Stimulated activated naive B cell treated with anti-CD40 and anti-IgM and Interleukin-4, amounts not matched to agents 10 μg/mL and 1 μg/mL and 100 μg/mL, for 72 hours (primary cell): ENCODE results near the gene ANKZF1.

Source experiments
- ATAC-seq, 2 donors: fragments of 150-1000 bp; cut with Tn5 transposase; replicated peaks; 2 replicates each; pipeline ENCODE4 v1.10.0; 2021; ENCODE audit warnings: moderate library complexity in 1 of 2
- DNase-seq: peaks from one replicate; pipeline ENCODE4 v3.0.0; 2021
- H3K27ac Mint-ChIP-seq: one replicate; pipeline ENCODE4 v1.8.0; 2022; ENCODE audit warnings: mild to moderate bottlenecking, mixed read lengths
- H3K27me3 Mint-ChIP-seq, 2 donors: one replicate each; pipeline ENCODE4 v1.8.0; 2022; ENCODE audit warnings: mixed read lengths in 2 of 2
- H3K36me3 Mint-ChIP-seq, 2 donors: one replicate each; pipeline ENCODE4 v1.8.0; 2022; ENCODE audit warnings: mixed read lengths in 2 of 2, mild to moderate bottlenecking in 1 of 2
- H3K4me1 Mint-ChIP-seq, 2 donors: one replicate each; pipeline ENCODE4 v1.8.0; 2022; ENCODE audit warnings: mixed read lengths in 2 of 2, mild to moderate bottlenecking in 1 of 2
- H3K4me3 Mint-ChIP-seq, 2 donors: one replicate each; pipeline ENCODE4 v1.8.0; 2022; ENCODE audit warnings: mild to moderate bottlenecking in 2 of 2, mixed read lengths in 2 of 2, moderate library complexity in 1 of 2
- H3K9me3 Mint-ChIP-seq, 2 donors: one replicate each; pipeline ENCODE4 v1.8.0; 2022; ENCODE audit warnings: mixed read lengths in 2 of 2, mild to moderate bottlenecking in 1 of 2

ANKZF1 gene

GRCh38 chr2:219282375-219282774 is 52.8 kb downstream of the ANKZF1 start:
- ATAC-seq = no peak

DNA sequence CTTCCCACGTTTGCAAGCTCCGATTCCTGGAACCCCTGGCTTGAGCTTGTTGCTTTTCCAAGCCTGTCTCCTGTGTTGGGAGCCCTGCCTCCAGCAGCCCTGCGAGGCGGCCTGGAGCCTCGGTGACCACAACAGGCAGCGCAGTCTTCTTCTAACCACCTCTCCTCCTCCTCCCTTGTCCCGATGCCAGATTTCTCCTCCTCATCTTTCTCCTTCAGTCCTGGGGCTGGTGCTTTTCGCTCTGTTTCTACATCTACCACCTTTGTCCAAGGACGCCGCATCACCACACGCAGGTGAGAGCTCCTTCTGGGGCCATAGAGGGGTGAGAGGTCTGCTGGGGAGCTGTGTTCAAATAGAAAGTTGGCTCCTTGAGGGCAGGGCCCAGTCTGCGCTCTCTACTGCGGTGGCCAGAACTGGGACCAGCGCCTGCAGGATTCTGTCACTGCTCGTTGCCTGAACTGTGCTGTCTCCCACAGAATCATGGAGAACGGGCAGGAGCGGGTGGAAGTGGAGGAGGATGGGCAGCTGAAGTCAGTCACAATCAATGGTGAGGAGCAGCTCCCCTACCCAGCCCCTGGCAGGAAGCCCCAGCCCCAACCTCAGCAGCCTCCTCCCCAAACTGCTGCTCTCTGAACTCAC is 53.5 kb downstream of the ANKZF1 start:
- no peaks in the 10 kb centered on the region for H3K9me3 Mint-ChIP-seq
- no peak overlapping the region for H3K4me3 Mint-ChIP-seq
- no peaks in the 10 kb centered on the region for H3K27me3 Mint-ChIP-seq
- peaks cover 38 to 66% of the 10 kb centered on the region in 2 donors for H3K4me1 Mint-ChIP-seq
- peaks cover 32 to 51% of the 10 kb centered on the region in 2 donors for H3K36me3 Mint-ChIP-seq
- no peak overlapping the region for H3K27ac Mint-ChIP-seq
- DNase-seq = no peak
- ATAC-seq = no peak

More at GRCh38 chr2:219282375-219282774, 52.8 kb downstream of the ANKZF1 start:
- peaks cover 44 to 66% of the 10 kb centered on the region in 2 donors for H3K4me1 Mint-ChIP-seq
- H3K27ac Mint-ChIP-seq = no peak overlapping the region
- no peak overlapping the region for H3K4me3 Mint-ChIP-seq
- peaks cover 32 to 51% of the 10 kb centered on the region in 2 donors for H3K36me3 Mint-ChIP-seq
- no peaks in the 10 kb centered on the region for H3K9me3 Mint-ChIP-seq
- DNase-seq = no peak
- no peaks in the 10 kb centered on the region for H3K27me3 Mint-ChIP-seq

DNA sequence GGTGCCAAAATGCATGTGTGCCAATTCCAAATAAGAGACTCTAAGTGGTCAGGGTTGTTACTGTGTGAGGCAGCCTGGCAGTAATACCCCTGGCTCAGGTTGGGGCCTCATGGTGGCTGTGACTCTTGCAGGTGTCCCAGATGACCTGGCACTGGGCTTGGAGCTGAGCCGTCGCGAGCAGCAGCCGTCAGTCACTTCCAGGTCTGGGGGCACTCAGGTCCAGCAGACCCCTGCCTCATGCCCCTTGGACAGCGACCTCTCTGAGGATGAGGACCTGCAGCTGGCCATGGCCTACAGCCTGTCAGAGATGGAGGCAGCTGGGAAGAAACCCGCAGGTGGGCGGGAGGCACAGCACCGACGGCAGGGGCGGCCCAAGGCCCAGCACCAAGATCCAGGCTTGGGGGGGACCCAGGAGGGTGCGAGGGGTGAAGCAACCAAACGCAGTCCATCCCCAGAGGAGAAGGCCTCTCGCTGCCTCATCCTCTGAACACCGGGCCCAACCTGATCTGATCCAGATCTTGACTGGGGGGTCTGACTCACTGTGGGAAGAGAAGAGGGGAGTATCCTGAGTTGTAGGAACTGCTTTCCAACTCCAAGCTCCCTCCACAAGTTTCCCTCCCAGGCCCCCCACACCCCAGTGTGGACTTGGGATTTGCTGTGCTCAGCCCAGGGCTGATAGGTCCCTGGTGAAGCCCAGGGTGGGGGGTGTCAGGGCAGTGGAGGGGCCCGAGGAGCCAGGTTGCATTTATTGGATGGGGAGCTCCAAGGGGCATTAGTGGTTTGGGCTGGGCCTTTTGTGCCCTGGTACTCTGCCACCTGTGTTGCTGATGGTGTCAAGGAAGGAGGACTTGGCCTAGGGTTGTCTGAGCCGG is 55.1 kb downstream of the ANKZF1 start:
- peaks cover 30 to 49% of the 10 kb centered on the region in 2 donors for H3K36me3 Mint-ChIP-seq
- peaks cover 28 to 54% of the 10 kb centered on the region in 2 donors for H3K4me1 Mint-ChIP-seq

GRCh38 chr2:219285373-219285735 is 55.7 kb downstream of the ANKZF1 start:
- Mint-ChIP-seq H3K4me1 (peaks cover 22 to 48% of the 10 kb centered on the region in 2 donors), H3K27me3 (no peaks in the 10 kb centered on the region), H3K4me3 (no peak overlapping the region), H3K27ac (no peak overlapping the region), H3K36me3 (peaks cover 27 to 44% of the 10 kb centered on the region in 2 donors), H3K9me3 (no peaks in the 10 kb centered on the region)
- ATAC-seq (no peak), DNase-seq (no peak)

More for the DNA sequence above, 55.1 kb downstream of the ANKZF1 start:
- Mint-ChIP-seq H3K9me3 (no peaks in the 10 kb centered on the region), H3K27ac (no peak overlapping the region), H3K27me3 (no peaks in the 10 kb centered on the region), H3K4me3 (no peak overlapping the region)
- DNase-seq (no peak), ATAC-seq (no peak)

DNA sequence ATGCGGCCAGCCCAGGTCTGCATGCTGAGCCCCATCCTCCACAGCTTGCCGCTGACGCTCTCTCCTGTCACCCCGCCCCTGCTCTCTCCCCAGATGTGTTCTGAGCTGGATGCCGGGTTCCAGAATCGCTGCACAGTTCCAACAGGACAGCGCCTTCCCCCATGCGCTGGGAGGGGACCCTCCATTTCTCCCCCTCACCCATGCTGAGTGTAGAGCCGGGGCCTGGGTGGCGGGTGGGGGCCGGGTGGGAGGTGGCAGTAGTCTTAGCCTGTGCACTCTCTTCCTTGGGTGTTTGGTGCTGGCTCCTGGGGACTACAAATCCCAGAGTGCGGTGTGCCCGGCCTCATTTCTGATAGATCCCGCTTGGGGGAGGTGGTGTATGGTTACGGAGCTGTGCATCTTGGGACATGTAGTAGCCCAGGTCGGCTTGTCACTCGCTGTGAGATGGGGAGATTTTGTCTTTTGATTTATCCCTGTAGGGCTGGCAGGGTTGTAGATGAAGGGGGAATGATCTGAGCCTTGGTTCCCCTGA is 56.4 kb downstream of the ANKZF1 start:
- Mint-ChIP-seq H3K27me3 (no peaks in the 10 kb centered on the region), H3K4me1 (peaks cover 16 to 42% of the 10 kb centered on the region in 2 donors), H3K36me3 (peaks cover 21 to 38% of the 10 kb centered on the region in 2 donors), H3K4me3 (no peak overlapping the region), H3K9me3 (no peaks in the 10 kb centered on the region), H3K27ac (peak overlapping the region; percentile 47)
- DNase-seq (no peak), ATAC-seq (no peak)
